Epithelial cell of esophagus (primary cell): ENCODE data around the gene KCNC1.

Experiments used
- DNase-seq: peaks from one replicate; pipeline ENCODE4 v3.0.0; 2010; ENCODE audit warnings: low read depth
- H3K4me3 ChIP-seq: 2 replicates; pipeline ENCODE4 v1.5.1; 2011; ENCODE audit warnings: mild to moderate bottlenecking, low read length, control low read depth
- TF ChIP-seq, protein P1 (sequence below): IDR thresholded peaks from 2 replicates; pipeline ENCODE4 v1.5.1; 2011; ENCODE audit warnings: low read depth, mild to moderate bottlenecking, low read length, control low read depth, inconsistent platforms; ENCODE audit not compliant: insufficient read depth; ENCODE audit errors: missing control alignments

Gene KCNC1

DNA sequence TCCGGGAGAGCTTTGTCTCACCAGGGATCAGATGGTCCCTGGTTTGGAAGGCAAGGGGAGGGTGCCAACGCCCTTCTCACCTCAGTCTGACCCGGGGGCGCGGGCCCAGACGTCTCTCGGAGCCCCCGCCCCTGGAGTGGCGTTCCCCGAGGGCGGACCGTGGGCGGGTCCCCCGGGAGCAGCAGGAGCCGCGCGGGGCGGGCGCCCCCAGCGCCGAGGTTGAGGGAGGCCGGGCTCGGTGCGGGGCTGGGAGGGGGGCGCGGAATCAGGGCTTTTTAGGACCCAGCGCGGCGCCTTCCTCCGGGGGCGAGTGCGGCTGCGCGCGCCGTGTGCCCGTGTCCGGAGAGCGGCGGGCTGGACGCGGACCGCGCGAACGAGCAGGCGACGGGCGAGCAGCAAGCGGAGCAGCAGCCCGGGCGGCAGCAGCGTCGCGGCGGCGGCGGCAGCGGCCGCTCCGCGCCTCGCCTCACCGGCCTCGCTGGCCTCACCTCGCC, at the start of gene KCNC1:
TSS of gene KCNC1 (plus strand) at position 364 of the 494 bp plus-strand sequence. CDS start 1,222 bp downstream, outside the sequence.
- no peak within 1 kb of the TSS for H3K4me3 ChIP-seq
- TF ChIP-seq, protein P1, sequence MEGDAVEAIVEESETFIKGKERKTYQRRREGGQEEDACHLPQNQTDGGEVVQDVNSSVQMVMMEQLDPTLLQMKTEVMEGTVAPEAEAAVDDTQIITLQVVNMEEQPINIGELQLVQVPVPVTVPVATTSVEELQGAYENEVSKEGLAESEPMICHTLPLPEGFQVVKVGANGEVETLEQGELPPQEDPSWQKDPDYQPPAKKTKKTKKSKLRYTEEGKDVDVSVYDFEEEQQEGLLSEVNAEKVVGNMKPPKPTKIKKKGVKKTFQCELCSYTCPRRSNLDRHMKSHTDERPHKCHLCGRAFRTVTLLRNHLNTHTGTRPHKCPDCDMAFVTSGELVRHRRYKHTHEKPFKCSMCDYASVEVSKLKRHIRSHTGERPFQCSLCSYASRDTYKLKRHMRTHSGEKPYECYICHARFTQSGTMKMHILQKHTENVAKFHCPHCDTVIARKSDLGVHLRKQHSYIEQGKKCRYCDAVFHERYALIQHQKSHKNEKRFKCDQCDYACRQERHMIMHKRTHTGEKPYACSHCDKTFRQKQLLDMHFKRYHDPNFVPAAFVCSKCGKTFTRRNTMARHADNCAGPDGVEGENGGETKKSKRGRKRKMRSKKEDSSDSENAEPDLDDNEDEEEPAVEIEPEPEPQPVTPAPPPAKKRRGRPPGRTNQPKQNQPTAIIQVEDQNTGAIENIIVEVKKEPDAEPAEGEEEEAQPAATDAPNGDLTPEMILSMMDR: no peak
- DNase-seq: peak; percentile 23

DNA sequence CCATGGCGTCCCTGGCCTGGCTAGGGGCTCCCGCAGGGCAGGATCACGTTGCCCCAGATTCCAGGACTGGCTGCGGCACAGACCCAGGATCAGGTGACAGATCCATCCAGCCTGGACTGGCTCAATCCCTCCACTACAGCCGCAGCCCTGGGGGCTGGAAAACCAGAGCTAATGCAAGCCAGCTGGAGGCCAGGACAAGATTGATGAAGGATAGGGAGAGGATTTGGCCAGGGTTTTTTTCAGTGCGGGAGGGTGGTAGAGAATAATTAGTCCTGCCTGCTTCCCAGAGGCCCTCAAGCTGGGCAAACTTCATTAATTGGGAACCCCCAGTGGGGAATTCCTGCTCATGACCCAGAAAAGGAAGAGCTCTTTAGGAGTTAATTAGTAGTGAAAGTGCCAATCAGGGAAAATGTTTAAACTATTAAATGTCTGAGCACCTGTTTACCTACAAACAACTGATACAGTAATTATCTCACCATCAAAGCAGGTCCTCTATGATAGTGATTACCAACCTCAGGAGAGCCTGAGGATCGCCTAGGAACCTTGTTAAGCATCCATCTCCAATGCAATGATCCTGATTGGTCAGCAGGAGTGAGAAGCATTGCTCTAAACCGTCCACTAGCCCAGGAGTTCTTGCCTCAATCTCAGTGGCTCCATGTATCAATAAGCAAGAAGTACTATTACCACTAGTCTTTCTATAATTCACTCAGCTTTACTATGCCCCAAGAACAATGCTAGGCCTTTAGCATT, 48.2 kb upstream of the KCNC1 start:
- H3K4me3 ChIP-seq: no peak overlapping the region
- DNase-seq: no peak
- TF ChIP-seq, protein P1: no peak

DNA sequence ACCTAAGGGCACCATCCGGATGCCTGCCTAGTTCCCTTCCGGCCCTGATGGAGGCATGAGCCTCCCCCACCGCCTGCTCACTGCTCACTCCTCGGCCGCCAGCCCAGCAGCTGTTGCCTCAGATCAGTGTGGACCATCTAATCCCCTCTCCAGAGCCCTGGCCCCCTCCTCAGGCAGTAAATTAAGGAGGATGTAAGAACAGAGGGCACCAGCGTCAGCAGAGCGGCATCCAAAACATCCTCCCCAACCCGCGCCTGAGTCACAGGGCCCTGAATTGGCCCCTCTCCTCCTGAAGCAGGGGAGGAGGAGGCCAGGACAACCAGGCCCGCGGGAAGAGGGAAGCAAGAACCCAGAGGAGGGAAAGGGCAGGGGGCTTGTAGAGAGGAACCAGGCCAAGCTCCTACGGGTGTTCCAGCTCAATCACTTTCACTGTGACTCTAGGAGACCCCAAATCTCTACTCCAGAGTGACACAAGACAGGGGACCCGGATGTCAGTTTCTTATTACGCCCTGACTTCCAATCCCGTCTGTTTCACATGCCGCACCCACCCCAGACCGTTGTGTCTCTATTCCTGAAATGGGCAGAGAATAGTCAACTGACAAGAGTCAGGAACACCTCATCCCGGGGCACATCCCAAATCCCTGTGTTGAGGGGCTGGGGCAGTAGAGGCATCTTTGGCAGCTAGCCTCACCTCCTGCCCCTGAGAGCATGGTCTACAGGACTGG, 46.5 kb upstream of the KCNC1 start:
- no peak overlapping the region for H3K4me3 ChIP-seq
- TF ChIP-seq, protein P1: no peak
- no peak for DNase-seq

DNA sequence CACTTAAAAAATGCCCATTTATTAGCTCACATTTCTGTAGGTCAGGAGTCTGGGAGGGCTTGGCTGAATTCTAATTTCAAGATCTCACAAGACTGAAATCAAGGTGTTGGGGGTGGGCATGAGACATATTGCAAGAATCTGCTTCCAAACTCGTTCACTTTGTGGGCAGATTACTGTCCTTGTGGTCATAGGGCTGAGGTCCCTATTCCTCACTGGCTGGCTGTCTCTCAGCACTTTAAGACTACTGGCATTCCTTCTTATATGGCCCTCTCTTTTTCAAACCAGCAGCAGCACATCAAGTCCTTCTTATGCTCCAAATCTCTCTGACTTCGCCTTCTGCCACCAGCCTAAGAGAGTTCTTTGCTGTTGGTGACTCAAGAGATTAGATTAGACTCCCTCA, 43.0 kb upstream of the KCNC1 start:
- TF ChIP-seq, protein P1: no peak
- no peak for DNase-seq
- no peak overlapping the region for H3K4me3 ChIP-seq

DNA sequence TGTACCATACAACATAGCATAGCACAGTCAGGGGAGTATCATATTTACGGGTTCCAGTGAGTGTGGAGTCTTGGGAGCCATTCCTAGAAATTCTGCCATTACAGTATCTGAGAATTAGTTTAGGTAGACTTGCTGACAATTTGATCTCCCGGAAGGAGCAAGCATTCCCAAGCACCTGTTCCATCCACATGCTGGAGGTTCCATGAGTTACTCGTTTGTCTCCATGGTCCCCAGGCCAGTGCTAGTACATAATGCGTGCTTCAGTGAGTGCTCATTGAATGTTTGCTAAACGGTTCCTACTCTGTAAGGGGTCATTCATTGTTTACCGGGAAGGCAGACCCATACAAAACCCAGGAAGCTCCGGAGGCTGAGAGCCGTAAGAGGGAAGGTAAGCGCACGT, 42.6 kb upstream of the KCNC1 start:
- no peak for DNase-seq
- no peak overlapping the region for H3K4me3 ChIP-seq

DNA sequence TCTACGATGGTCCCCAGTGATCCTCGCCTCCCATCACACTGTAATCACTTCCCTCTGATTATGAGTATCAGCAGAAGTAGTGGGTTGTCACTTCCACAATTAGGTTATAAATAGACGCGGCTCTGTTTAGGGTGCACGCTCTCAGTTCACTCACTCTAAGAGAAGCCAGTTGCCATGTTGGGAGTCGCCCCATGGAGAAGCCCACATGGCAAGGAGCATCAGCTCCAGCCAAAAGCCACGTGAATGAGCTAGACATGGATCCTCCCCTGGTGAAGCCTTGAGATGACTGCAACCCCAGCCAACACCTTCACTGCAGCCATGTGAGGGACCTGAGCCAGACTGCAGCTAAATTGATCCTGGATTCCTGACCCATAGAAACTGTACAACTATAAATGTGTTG, 41.6 kb upstream of the KCNC1 start:
- H3K4me3 ChIP-seq: no peak overlapping the region
- DNase-seq: no peak
- TF ChIP-seq, protein P1: no peak

More for the DNA sequence above, 42.6 kb upstream of the KCNC1 start:
- TF ChIP-seq, protein P1: no peak
